ENCODE results near the gene ICE2.

DNA sequence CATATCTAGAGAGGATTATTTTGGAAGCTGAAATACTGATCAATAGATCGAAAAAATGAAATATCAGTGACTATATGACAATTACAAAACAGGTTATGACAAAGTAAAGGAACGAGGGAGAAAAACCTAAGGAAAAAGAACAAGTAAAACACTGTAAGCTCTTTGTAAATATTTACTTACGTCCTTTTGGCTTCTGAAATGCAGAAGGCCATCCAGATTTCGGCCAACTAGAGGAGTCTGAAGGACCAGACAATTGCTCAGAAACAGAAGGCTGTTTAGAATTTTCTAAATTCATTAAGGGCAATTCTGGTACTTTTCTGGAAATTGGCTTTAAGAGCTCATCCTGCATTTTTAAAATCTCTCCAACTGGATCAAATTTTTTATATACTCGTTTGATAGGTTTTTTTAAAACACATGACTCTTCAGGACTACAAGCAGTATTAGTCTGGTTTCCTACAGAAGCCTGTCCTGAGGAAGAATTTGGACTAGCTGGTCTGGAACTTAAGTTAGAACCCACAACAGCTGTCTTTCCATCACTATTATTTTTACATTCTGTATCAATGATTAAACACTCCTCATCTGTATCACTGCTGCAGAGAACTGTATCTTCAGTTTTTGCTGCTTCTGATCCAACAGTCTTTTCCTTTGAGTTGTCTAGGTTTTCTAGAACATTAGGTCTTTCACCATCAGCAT is 30.1 kb downstream of the ICE2 start:
- TF ChIP-seq, protein P1, sequence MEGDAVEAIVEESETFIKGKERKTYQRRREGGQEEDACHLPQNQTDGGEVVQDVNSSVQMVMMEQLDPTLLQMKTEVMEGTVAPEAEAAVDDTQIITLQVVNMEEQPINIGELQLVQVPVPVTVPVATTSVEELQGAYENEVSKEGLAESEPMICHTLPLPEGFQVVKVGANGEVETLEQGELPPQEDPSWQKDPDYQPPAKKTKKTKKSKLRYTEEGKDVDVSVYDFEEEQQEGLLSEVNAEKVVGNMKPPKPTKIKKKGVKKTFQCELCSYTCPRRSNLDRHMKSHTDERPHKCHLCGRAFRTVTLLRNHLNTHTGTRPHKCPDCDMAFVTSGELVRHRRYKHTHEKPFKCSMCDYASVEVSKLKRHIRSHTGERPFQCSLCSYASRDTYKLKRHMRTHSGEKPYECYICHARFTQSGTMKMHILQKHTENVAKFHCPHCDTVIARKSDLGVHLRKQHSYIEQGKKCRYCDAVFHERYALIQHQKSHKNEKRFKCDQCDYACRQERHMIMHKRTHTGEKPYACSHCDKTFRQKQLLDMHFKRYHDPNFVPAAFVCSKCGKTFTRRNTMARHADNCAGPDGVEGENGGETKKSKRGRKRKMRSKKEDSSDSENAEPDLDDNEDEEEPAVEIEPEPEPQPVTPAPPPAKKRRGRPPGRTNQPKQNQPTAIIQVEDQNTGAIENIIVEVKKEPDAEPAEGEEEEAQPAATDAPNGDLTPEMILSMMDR (conservative IDR thresholded peaks at IDR 0.05; ENCODE audit: low read depth, low read length), result no peak
- TF ChIP-seq CHD1 (IDR thresholded peaks at IDR 0.05; ENCODE audit: low read depth, low read length) (no peak), POLR2A (IDR thresholded peaks at IDR 0.05; ENCODE audit: low read depth, low read length) (no peak), CEBPB (IDR thresholded peaks at IDR 0.05; ENCODE audit: low read depth, low read length) (no peak), RFX5 (IDR thresholded peaks at IDR 0.05; ENCODE audit: low read depth, low read length) (no peak)

Measured in IMR-90 (cell line).